Right renal cortex interstitium (tissue), 3 donors: ENCODE results near the gene STK32C. TPM values are rescaled to one million over a fixed set of nuclear protein-coding genes. Genes with fewer than 3 reads are reported as not detected.
"Not testable (repeated sequence)": the region's sequence is repeated elsewhere in the genome, so short reads cannot be mapped to it uniquely, and the experiment has no call there.

Experiments used
- DNase-seq, 3 donors: peaks; one replicate each; pipeline ENCODE4 v3.0.0-alpha.2; 2013; ENCODE audit warnings: low read depth in 3 of 3, low spot score in 2 of 3
- polyA plus RNA-seq, 3 donors: library from polyadenylated mRNA; unstranded; fragments of 120-200 nt; gene quantifications; one replicate each; pipeline ENCODE4 v1.2.1, GENCODE V29; 2013; ENCODE audit not compliant: insufficient read length in 3 of 3

The STK32C gene
- polyA plus RNA-seq, 3 donors: 11.3 to 13.5 (median 11.7) TPM

- no peak for DNase-seq
Observed at GRCh38 chr10:132320654-132321469, 13.1 kb upstream of the STK32C start.

- no peak for DNase-seq
Observed at GRCh38 chr10:132319853-132320653, 12.3 kb upstream of the STK32C start.

GRCh38 chr10:132317477-132317876 lies 9.7 kb upstream of the STK32C start:
- DNase-seq: not testable (repeated sequence)

GRCh38 chr10:132316133-132316532 lies 8.4 kb upstream of the STK32C start:
- DNase-seq: no peak

- not testable (repeated sequence) for DNase-seq
Observed at GRCh38 chr10:132314881-132315280, 7.1 kb upstream of the STK32C start.

- DNase-seq: no peak
Observed at GRCh38 chr10:132314336-132314735, 6.6 kb upstream of the STK32C start.

GRCh38 chr10:132313865-132314264 lies 6.1 kb upstream of the STK32C start:
- no peak for DNase-seq

GRCh38 chr10:132313305-132313704 lies 5.6 kb upstream of the STK32C start:
- no peak for DNase-seq

- no peak for DNase-seq
Observed at GRCh38 chr10:132311338-132311939, 3.7 kb upstream of the STK32C start.

- DNase-seq: no peak
Observed at GRCh38 chr10:132310701-132311337, 3.1 kb upstream of the STK32C start.

- no peak for DNase-seq
Observed at GRCh38 chr10:132309879-132310591, 2.3 kb upstream of the STK32C start.

- DNase-seq: no peak
Observed at GRCh38 chr10:132309471-132309865, 1.7 kb upstream of the STK32C start.

- no peak for DNase-seq
Observed at GRCh38 chr10:132308587-132309470, 1.1 kb upstream of the STK32C start.

- DNase-seq: no peak
Observed at GRCh38 chr10:132306864-132307751, 642 bp downstream of the STK32C start.

- no peak for DNase-seq
Observed at GRCh38 chr10:132306343-132306685, 1.4 kb downstream of the STK32C start.

- no peak for DNase-seq
Observed at GRCh38 chr10:132305654-132306342, 2.0 kb downstream of the STK32C start.

GRCh38 chr10:132304756-132305509 lies 2.8 kb downstream of the STK32C start:
- no peak for DNase-seq
